ENCODE results near the gene NCK2. TPM values are rescaled to one million over a fixed set of nuclear protein-coding genes. Genes with fewer than 3 reads are reported as not detected.

The NCK2 gene
- total RNA-seq, 1 experiment from 2014 or later, result 49.2 TPM

DNA sequence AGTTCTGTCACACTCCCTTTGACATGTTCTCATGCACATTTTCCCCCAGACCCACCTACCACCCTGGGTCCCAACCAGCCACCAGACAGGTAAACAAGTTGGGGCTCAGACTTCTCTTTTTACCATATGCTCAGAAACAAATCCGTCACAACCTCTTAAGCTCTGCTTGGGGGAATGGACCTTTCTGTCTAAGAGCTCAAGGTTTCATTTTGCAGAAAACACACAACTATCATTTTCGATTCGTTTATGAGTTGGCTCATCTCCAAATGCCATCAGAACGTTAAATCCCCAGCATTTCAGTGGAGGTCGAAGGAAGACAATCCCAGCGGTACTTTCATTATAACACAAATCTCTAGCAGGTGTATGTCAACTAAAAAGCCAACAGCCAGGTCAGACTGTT lies 30.6 kb upstream of the NCK2 start:
- H3K4me3 Mint-ChIP-seq, result no peak overlapping the region
- H3K18ac ChIP-seq (ENCODE audit: insufficient read length, low read depth, low read length), result no peak overlapping the region
- H4K5ac ChIP-seq (ENCODE audit: insufficient read length, low read depth, low read length), result no peak overlapping the region
- no peak overlapping the region for H3K27ac ChIP-seq (ENCODE audit: insufficient read length, low read depth, low read length)
- H3K23me2 ChIP-seq (ENCODE audit: insufficient read length, low read depth, low read length, poor library complexity, severe bottlenecking), result no peaks in the 10 kb centered on the region
- no peak overlapping the region for H3T11ph ChIP-seq (ENCODE audit: low read length)
- H3K27me3 Mint-ChIP-seq (ENCODE audit: low read depth), result peaks cover 8% of the 10 kb centered on the region
- no peak overlapping the region for H3K14ac ChIP-seq (ENCODE audit: insufficient read depth, low read length)
- H4K20me1 ChIP-seq (ENCODE audit: control insufficient read depth, insufficient read depth, insufficient read length), result no peaks in the 10 kb centered on the region
- no peak overlapping the region for H2BK120ac ChIP-seq (ENCODE audit: low read depth, low read length, poor library complexity, severe bottlenecking)
- H3K9ac ChIP-seq (ENCODE audit: extremely low read depth, insufficient read length, low read length), result no peak overlapping the region
- H3K4ac ChIP-seq (ENCODE audit: low read depth, low read length), result no peak overlapping the region
- H3K23ac ChIP-seq (ENCODE audit: insufficient read length, low read depth, low read length), result no peak overlapping the region
- no peak overlapping the region for H4K91ac ChIP-seq (ENCODE audit: insufficient read length, low read depth, low read length)
- no peak overlapping the region for H2BK15ac ChIP-seq (ENCODE audit: low read depth, low read length)
- H3K56ac ChIP-seq (ENCODE audit: insufficient read length, low read depth, low read length), result no peak overlapping the region
- no peaks in the 10 kb centered on the region for H3K36me3 Mint-ChIP-seq (ENCODE audit: insufficient read depth in 1 of 3, low read depth in 3 of 3)
- no peak overlapping the region for H2BK12ac ChIP-seq (ENCODE audit: insufficient read length, low read depth, low read length)
- no peak overlapping the region for H3K4me2 ChIP-seq (ENCODE audit: insufficient read depth, insufficient read length, low read length)
- no peak overlapping the region for H3K27ac Mint-ChIP-seq
- H3K9me3 Mint-ChIP-seq, result no peaks in the 10 kb centered on the region
- WGBS (ENCODE audit: extremely low coverage, insufficient read length, low lambda C conversion rate), result no CpG with 5 or more reads among the region's 6 CpGs
- H2AFZ ChIP-seq (ENCODE audit: low read length), result no peak overlapping the region
- H4K8ac ChIP-seq (replicated peaks; ENCODE audit: insufficient read length, low read depth, low read length), result no peak overlapping the region
- peaks cover 2% of the 10 kb centered on the region; the same call in 1 of the 2 replicates for H3K4me1 ChIP-seq (ENCODE audit: insufficient read depth, low read length)
- H2BK5ac ChIP-seq (ENCODE audit: insufficient read length, low read length), result no peak overlapping the region
- H3K79me1 ChIP-seq (ENCODE audit: insufficient read depth, low read depth, low read length, poor library complexity, severe bottlenecking), result no peaks in the 10 kb centered on the region
- DNase-seq, result no peak
- TF ChIP-seq CTCF (conservative IDR thresholded peaks at IDR 0.05), result no peak
- H3K79me2 ChIP-seq (ENCODE audit: insufficient read depth, low read length), result no peaks in the 10 kb centered on the region
- H3K9me3 ChIP-seq (ENCODE audit: control insufficient read depth, low read depth, low read length), result no peaks in the 10 kb centered on the region
- H2BK20ac ChIP-seq (ENCODE audit: low read depth, low read length, poor library complexity, severe bottlenecking), result no peak overlapping the region
- H3K4me1 Mint-ChIP-seq, result peaks cover 9 to 11% of the 10 kb centered on the region in 2 experiments
- H2AK5ac ChIP-seq (ENCODE audit: insufficient read length, low read length), result no peak overlapping the region
- no peaks in the 10 kb centered on the region for H3K27me3 ChIP-seq (ENCODE audit: insufficient read depth, low read length)
